ENCODE results near the gene SLC22A16. TPM values are rescaled to one million over a fixed set of nuclear protein-coding genes. Genes with fewer than 3 reads are reported as not detected.

The SLC22A16 gene
- polyA plus RNA-seq, 1 of the 3 experiments (the other 2 are of a cell fraction): not detected

DNA sequence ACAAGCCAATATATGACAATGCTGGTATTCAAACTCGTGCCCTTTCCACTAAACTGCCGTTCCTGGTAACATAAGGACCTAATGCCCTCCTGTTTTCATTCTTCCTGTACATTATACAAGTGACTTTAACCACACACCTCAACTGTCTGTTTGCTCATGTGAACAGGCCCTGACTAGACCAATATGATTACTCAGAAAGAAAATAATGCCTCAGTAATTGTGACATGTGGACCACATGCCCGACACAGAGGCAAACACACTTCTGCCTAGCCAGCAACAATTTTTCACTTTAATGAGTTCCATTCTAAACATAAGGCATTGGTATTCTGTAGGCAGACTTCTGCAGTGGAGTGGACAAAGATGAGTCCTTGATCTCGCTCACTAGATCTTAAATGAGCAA lies 30.0 kb downstream of the SLC22A16 start:
- H4K20me1 ChIP-seq (ENCODE audit: insufficient read depth): no peaks in the 10 kb centered on the region
- peaks cover 3% of the 10 kb centered on the region; the same call in 1 of the 2 replicates for H3K27me3 ChIP-seq (ENCODE audit: insufficient read depth)
- H3K9me2 ChIP-seq: no peaks in the 10 kb centered on the region
- no peak overlapping the region for H3K4me2 ChIP-seq
- no peak for DNase-seq
- H3K9me3 ChIP-seq: no peaks in the 10 kb centered on the region
- no peak overlapping the region for H3K27ac ChIP-seq (ENCODE audit: low read depth in 2 of 2, low read length in 1 of 2)
- POLR2A ChIA-PET: no interaction called here
- H3K4me3 ChIP-seq (ENCODE audit: low read depth in 2 of 2, low read length in 1 of 2): no peak overlapping the region
- no peaks in the 10 kb centered on the region for H3K79me2 ChIP-seq (ENCODE audit: insufficient read depth)
- TF ChIP-seq GATA2 (CRISPR knock-in tag; IDR thresholded peaks at IDR 0.05) (no peak), MXI1 (IDR thresholded peaks at IDR 0.05; ENCODE audit: low read depth, low read length) (no peak), SIN3A (IDR thresholded peaks at IDR 0.05; ENCODE audit: borderline replicate concordance, low read depth, low read length) (no peak), TAF1 (IDR thresholded peaks at IDR 0.05; ENCODE audit: borderline replicate concordance, low read depth, low read length) (no peak)
- no peaks in the 10 kb centered on the region for H3K4me1 ChIP-seq (ENCODE audit: control insufficient read depth in 1 of 2, insufficient read depth in 2 of 2, low read depth in 1 of 2, low read length in 1 of 2)
- no peak overlapping the region for H3K9ac ChIP-seq
- H2AFZ ChIP-seq (ENCODE audit: low read depth): no peak overlapping the region
- H3F3A ChIP-seq (replicated peaks; ENCODE audit: insufficient read depth): no peaks in the 10 kb centered on the region
- 25% methylated on average over 4 of the region's 4 CpGs for WGBS (ENCODE audit: low lambda C conversion rate)
- no peaks in the 10 kb centered on the region for H3K36me3 ChIP-seq (replicated peaks in 1 of 2; ENCODE audit: control insufficient read depth in 1 of 2, insufficient read depth in 2 of 2, low read length in 1 of 2)
- CTCF ChIA-PET: no interaction called here

DNA sequence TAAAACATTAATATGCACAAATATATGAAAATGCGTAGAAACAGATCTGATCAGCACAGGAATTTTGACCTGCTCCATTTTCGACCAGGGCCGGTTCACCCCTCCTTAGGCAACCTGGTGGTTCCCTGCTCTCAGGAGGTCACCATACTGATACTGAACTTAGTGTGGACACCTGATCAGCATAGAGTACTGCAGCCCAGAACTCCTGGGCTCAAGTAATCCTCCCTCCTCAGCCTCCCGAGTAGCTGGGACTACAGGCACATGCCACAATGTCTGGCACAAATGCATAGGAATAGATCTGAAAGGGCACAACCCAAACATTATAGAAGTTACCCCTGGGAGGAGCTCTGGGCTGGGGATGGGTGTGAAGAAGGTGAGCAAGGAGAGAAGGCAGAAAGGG lies 36.4 kb downstream of the SLC22A16 start:
- Histone ChIP-seq H3K4me2 (no peak overlapping the region), H3F3A (replicated peaks; ENCODE audit: insufficient read depth) (no peaks in the 10 kb centered on the region), H3K27me3 (ENCODE audit: insufficient read depth) (no peaks in the 10 kb centered on the region; the same call in 1 of the 2 replicates), H3K4me3 (ENCODE audit: low read depth in 2 of 2, low read length in 1 of 2) (no peak overlapping the region), H2AFZ (ENCODE audit: low read depth) (no peak overlapping the region), H3K4me1 (ENCODE audit: control insufficient read depth in 1 of 2, insufficient read depth in 2 of 2, low read depth in 1 of 2, low read length in 1 of 2) (no peaks in the 10 kb centered on the region; a peak in 1 of 4 replicates), H4K20me1 (ENCODE audit: insufficient read depth) (no peaks in the 10 kb centered on the region), H3K9me3 (no peaks in the 10 kb centered on the region), H3K27ac (ENCODE audit: low read depth in 2 of 2, low read length in 1 of 2) (no peak overlapping the region), H3K79me2 (ENCODE audit: insufficient read depth) (no peaks in the 10 kb centered on the region), H3K36me3 (replicated peaks in 1 of 2; ENCODE audit: control insufficient read depth in 1 of 2, insufficient read depth in 2 of 2, low read length in 1 of 2) (no peaks in the 10 kb centered on the region), H3K9ac (no peak overlapping the region), H3K9me2 (no peaks in the 10 kb centered on the region)
- CTCF ChIA-PET: interaction anchor here (1.5 kb wide), 1 partner anchor 17 kb away, joined by 3 read pairs; no protein-coding TSS in a partner anchor
- POLR2A ChIA-PET: no interaction called here
- TF ChIP-seq, protein P1, sequence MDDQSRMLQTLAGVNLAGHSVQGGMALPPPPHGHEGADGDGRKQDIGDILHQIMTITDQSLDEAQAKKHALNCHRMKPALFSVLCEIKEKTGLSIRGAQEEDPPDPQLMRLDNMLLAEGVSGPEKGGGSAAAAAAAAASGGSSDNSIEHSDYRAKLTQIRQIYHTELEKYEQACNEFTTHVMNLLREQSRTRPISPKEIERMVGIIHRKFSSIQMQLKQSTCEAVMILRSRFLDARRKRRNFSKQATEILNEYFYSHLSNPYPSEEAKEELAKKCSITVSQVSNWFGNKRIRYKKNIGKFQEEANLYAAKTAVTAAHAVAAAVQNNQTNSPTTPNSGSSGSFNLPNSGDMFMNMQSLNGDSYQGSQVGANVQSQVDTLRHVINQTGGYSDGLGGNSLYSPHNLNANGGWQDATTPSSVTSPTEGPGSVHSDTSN (IDR thresholded peaks at IDR 0.05): no peak
- TF ChIP-seq FOSL2 (IDR thresholded peaks at IDR 0.05; ENCODE audit: borderline replicate concordance, low read depth) (no peak), MEF2A (IDR thresholded peaks at IDR 0.05; ENCODE audit: borderline replicate concordance, low read depth) (no peak), TAF1 (IDR thresholded peaks at IDR 0.05; ENCODE audit: borderline replicate concordance, low read depth, low read length) (no peak), TEAD4 (IDR thresholded peaks at IDR 0.05; ENCODE audit: borderline replicate concordance, insufficient read depth) (no peak), RXRA (IDR thresholded peaks at IDR 0.05; ENCODE audit: borderline replicate concordance, low read depth) (no peak), RCOR1 (IDR thresholded peaks at IDR 0.05; ENCODE audit: low read length) (no peak), SIN3A (IDR thresholded peaks at IDR 0.05; ENCODE audit: borderline replicate concordance, low read depth, low read length) (no peak), JUND (IDR thresholded peaks at IDR 0.05) (no peak), MXI1 (IDR thresholded peaks at IDR 0.05; ENCODE audit: low read depth, low read length) (no peak), POLR2AphosphoS5 (IDR thresholded peaks at IDR 0.05; ENCODE audit: low read depth, low read length) (no peak), GABPA (IDR thresholded peaks at IDR 0.05; ENCODE audit: low read depth) (no peak), RFX5 (IDR thresholded peaks at IDR 0.05; ENCODE audit: low read length) (no peak), FOXJ3 (CRISPR knock-in tag; IDR thresholded peaks at IDR 0.05) (no peak)
- TF ChIP-seq, protein P2, sequence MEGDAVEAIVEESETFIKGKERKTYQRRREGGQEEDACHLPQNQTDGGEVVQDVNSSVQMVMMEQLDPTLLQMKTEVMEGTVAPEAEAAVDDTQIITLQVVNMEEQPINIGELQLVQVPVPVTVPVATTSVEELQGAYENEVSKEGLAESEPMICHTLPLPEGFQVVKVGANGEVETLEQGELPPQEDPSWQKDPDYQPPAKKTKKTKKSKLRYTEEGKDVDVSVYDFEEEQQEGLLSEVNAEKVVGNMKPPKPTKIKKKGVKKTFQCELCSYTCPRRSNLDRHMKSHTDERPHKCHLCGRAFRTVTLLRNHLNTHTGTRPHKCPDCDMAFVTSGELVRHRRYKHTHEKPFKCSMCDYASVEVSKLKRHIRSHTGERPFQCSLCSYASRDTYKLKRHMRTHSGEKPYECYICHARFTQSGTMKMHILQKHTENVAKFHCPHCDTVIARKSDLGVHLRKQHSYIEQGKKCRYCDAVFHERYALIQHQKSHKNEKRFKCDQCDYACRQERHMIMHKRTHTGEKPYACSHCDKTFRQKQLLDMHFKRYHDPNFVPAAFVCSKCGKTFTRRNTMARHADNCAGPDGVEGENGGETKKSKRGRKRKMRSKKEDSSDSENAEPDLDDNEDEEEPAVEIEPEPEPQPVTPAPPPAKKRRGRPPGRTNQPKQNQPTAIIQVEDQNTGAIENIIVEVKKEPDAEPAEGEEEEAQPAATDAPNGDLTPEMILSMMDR (IDR thresholded peaks at IDR 0.05): no peak
- TF ChIP-seq, protein P3, sequence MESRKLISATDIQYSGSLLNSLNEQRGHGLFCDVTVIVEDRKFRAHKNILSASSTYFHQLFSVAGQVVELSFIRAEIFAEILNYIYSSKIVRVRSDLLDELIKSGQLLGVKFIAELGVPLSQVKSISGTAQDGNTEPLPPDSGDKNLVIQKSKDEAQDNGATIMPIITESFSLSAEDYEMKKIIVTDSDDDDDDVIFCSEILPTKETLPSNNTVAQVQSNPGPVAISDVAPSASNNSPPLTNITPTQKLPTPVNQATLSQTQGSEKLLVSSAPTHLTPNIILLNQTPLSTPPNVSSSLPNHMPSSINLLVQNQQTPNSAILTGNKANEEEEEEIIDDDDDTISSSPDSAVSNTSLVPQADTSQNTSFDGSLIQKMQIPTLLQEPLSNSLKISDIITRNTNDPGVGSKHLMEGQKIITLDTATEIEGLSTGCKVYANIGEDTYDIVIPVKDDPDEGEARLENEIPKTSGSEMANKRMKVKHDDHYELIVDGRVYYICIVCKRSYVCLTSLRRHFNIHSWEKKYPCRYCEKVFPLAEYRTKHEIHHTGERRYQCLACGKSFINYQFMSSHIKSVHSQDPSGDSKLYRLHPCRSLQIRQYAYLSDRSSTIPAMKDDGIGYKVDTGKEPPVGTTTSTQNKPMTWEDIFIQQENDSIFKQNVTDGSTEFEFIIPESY (IDR thresholded peaks at IDR 0.05; ENCODE audit: borderline replicate concordance, low read depth): no peak
- TF ChIP-seq, protein P4, sequence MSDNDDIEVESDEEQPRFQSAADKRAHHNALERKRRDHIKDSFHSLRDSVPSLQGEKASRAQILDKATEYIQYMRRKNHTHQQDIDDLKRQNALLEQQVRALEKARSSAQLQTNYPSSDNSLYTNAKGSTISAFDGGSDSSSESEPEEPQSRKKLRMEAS (IDR thresholded peaks at IDR 0.05; ENCODE audit: low read depth): no peak
- DNase-seq: no peak
- 63% methylated on average over 4 of the region's 4 CpGs for WGBS (ENCODE audit: low lambda C conversion rate)

Measured in SK-N-SH (cell line).